Measurements from ENCODE around the gene RGS13. TPM values are rescaled to one million over a fixed set of nuclear protein-coding genes. Genes with fewer than 3 reads are reported as not detected.
A peak's percentile ranks its signal among the peaks of the same experiment; 100 is the strongest.
"Not testable (repeated sequence)": the region's sequence is repeated elsewhere in the genome, so short reads cannot be mapped to it uniquely, and the experiment has no call there.

The RGS13 gene
- total RNA-seq, 1 donor, result under 0.01 TPM

DNA sequence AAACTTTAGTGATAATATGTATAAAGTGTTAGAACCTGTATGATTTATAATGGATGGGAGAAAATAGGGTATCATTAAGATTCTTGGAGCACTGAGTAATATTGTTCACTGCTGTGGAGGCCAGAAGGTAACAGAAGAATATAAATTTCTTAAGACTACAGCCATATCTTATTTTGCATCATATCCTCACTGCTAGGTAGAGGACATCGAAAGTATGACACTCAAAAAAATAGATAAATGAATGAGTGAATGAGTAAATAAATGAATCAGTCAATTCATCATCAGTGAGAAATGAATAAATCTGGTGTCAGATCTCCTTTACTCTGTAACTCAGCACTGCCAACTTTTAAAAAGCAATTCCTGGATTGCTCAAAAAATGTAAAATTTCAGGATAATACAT is 33.2 kb downstream of the RGS13 start:
- DNase-seq (ENCODE audit: low read depth in 2 of 3, low spot score in 2 of 3), result no peak

- no peak for DNase-seq (ENCODE audit: low read depth in 2 of 3, low spot score in 2 of 3)
Measured at GRCh38 chr1:192675716-192676115, 39.8 kb downstream of the RGS13 start.

- DNase-seq (ENCODE audit: low read depth in 2 of 3, low spot score in 2 of 3), result no peak
Measured at GRCh38 chr1:192678099-192678498, 42.2 kb downstream of the RGS13 start.

DNA sequence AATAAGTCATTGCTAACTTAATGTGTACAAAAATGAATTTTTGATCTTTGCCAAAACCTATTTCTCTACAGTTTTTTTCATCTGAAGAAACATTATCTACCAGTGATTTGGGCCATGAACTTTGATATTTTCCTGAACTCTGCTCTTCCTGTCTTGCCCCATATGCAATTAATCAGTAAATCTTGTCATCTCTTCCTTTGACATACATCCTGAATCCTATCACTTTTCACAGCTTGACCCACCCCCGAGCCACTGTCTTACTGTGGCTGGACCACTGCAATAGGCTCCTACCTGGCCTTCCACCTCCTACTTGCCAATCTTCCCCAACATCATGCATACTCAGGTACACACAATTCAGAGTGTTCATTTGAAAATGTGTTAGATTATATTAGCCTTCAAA is 46.4 kb downstream of the RGS13 start:
- DNase-seq (ENCODE audit: low read depth in 2 of 3, low spot score in 2 of 3), result no peak

GRCh38 chr1:192683081-192683480 is 47.1 kb downstream of the RGS13 start:
- DNase-seq (ENCODE audit: low read depth in 2 of 3, low spot score in 2 of 3), result not testable (repeated sequence)

DNA sequence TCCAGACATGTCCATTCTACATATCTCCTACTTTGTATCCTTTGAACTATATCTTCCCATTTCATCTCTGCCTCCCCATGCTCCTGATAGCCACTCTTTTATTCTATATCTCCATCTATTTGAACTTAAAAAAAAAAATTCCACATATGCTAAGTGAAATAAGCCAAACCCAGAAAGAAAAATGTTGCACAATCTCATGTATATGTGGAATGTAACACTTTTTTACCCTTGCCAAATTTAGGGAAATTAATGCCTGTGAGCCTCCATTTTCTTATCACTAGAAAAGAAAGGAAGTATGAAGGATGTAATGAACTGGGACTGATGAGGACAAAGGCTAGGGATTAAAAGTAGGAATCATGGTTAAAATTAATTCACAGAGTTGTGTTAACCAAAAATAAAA is 53.5 kb downstream of the RGS13 start:
- DNase-seq (ENCODE audit: low read depth in 2 of 3, low spot score in 2 of 3), result no peak

- DNase-seq (ENCODE audit: low read depth in 2 of 3, low spot score in 2 of 3), result no peak
Measured at GRCh38 chr1:192691041-192691440, 55.1 kb downstream of the RGS13 start.

DNA sequence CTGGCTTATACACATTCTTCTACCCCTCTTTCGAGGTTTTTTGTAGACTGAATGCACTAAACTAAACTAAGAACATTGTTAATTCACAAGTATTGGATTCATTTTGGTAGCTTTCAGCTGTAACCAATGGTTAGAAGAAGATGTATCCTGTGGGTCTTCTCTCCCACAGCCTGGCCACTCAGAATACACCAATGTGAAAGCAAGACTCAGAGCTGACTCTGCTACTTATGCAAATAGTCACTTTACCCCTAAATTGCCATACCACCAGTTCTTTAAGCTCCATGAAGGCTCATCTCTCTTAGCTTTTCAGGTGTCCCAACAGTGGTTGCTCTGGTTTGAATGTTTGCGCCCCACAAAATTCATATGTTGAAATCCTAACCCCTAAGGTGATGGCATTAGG is 60.1 kb downstream of the RGS13 start:
- DNase-seq (ENCODE audit: low read depth in 2 of 3, low spot score in 2 of 3), result no peak

DNA sequence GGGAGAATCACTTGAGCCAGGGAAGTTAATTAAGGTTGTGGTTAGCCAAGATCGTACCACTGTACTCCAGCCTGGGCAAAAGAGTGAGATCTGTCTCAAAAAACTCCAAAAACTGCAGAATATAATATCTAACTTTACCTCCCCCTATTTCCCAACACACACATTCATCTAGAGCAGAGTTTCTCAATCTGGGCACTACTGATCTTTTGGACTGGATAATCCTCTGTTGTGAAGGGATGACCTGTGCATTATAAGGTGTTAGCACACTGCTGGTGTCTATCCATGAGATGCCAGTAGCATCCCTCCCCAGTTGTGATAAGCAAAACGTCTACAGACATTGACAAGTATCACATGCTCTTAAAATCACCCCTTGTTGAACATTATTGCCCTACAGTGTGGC is 61.8 kb downstream of the RGS13 start:
- no peak for DNase-seq (ENCODE audit: low read depth in 2 of 3, low spot score in 2 of 3)

DNA sequence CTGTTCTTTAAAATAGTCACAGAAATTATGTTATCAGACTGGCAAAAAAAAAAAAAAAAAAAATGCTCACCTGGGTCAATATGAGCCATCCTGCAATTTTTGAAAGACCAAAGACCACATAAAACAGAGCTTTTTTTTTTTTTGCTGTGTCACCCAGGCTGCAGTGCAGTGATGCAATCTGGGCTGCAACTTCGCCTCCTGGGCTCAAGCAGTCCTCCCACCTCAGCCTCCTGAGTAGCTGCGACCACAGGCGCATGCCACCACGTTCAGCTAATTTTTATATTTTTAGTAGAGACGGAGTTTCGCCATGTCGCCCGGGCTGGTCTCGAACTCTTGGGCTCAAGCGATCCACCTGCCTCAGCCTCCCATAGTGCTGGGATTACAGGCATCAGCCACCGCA is 62.8 kb downstream of the RGS13 start:
- no peak for DNase-seq (ENCODE audit: low read depth in 2 of 3, low spot score in 2 of 3)

DNA sequence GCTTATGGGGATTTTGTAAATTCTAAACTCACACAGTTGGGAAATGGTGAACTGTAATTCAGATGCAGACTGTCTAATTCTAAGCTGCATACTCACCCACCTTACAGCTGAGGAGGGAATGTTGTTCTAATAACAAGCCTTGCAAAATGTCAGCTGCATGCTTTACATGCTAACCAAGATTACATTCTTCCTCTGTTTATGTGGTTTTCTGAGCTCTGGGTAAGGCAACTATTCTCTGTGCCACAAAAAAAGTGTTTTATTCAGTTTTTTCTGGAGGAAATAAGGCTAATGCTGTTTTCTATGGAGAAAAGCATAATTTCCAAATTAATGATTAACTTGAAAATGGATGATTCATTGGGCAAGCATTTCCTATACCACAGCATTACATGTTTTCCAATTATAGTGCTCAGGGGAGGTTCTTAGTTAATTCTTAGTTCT is 64.9 kb downstream of the RGS13 start:
- no peak for DNase-seq (ENCODE audit: low read depth in 2 of 3, low spot score in 2 of 3)

DNA sequence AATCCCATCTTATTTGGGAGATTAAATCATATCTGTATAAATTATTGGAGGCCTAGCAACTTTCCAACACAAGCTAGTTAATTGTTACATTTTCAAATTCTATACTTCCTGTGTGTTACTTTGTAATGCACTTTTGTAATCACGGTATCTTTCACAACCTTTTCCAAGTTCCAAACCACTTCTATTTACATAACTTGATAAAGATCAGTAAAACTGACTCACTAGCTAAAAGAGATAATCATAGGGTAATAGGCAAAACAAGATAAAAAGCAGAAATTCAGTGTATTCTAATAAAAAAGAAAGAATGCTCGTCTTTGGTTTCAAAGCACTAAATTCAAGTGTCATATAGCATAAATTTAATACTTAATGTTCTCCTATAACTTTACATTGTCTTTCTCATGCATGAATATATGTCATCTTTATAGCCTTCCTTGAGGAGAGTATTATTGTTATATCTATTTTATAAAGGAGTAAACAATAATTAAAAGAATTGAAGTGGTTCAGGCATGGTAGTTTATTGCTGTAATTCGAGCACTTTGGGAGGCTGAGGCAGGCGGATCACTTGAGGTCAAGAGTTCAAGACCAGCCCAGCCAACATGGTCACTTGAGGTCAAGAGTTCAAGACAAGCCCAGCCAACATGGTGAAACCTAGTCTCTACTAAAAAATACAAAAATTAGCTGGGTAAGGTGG is 66.4 kb downstream of the RGS13 start:
- peak in 1 of 3 donors; percentile 2 for DNase-seq (ENCODE audit: low read depth in 2 of 3, low spot score in 2 of 3)

- no peak for DNase-seq (ENCODE audit: low read depth in 2 of 3, low spot score in 2 of 3)
Measured at GRCh38 chr1:192703283-192704206, 67.6 kb downstream of the RGS13 start.

DNA sequence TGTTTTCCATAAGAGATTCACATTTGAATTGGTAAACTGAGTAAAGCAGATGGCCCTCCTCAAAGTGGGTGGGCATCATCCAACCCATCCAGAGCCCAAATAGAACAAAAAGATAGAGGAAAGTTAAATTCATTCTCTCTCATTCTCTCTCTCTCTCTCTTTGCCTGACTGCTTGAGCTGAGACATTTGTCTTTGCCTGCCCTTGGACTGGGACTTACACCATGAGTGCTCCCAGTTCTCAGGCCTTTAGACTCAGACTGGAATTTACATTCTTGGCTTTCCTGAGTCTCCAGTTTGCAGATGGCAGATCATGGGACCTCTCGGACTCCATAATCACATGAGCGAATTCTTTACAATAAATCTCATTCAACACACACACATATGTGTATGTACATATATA is 69.6 kb downstream of the RGS13 start:
- no peak for DNase-seq (ENCODE audit: low read depth in 2 of 3, low spot score in 2 of 3)

GRCh38 chr1:192706936-192707335 is 71.0 kb downstream of the RGS13 start:
- DNase-seq (ENCODE audit: low read depth in 2 of 3, low spot score in 2 of 3), result no peak

GRCh38 chr1:192707978-192708547 is 72.1 kb downstream of the RGS13 start:
- DNase-seq (ENCODE audit: low read depth in 2 of 3, low spot score in 2 of 3), result no peak

GRCh38 chr1:192709544-192709943 is 73.6 kb downstream of the RGS13 start:
- no peak for DNase-seq (ENCODE audit: low read depth in 2 of 3, low spot score in 2 of 3)

Other genes with a start within 250 kb of the RGS13 start
- 13.7 TPM for gene RGS1, start 60.4 kb upstream of the RGS13 start, total RNA-seq
- gene RGS2, start 172.9 kb downstream of the RGS13 start, total RNA-seq, result 13.2 TPM